Measurements from ENCODE around the gene NDUFAF8.

NDUFAF8 gene

GRCh38 chr17:81285894-81286293, 46.8 kb downstream of the NDUFAF8 start:
- Histone ChIP-seq H3K27me3 (no peaks in the 10 kb centered on the region), H3K4me2 (peak overlapping the region; percentile 88 to 100 (median 98)), H3K9ac (peak overlapping the region; percentile 73 to 89 (median 82)), H3K9me3 (replicated peaks in 1 of 11) (no peaks in the 10 kb centered on the region), H3K4me3 (peak overlapping the region; percentile 38 to 68 (median 58)), H3K4me1 (peaks cover 46 to 72% (median 57%) of the 10 kb centered on the region in 10 experiments), H3K27ac (peak overlapping the region; percentile 59 to 97 (median 93)), H3K36me3 (peaks cover 32 to 65% (median 51%) of the 10 kb centered on the region in 11 experiments), H4K20me1 (peaks cover 0 to 34% (median 7%) of the 10 kb centered on the region in 11 experiments; a peak in 12 of 22 replicates)
- TF ChIP-seq Cebpa-rat (IDR thresholded peaks at IDR 0.05) = no peak

- Histone ChIP-seq H3K4me2 (peak overlapping the region; percentile 88 to 100 (median 98)), H3K9me3 (replicated peaks in 1 of 11) (no peaks in the 10 kb centered on the region), H4K20me1 (peaks cover 7 to 41% (median 14%) of the 10 kb centered on the region in 11 experiments; a peak in 17 of 22 replicates), H3K4me3 (peak overlapping the region; percentile 11 to 68 (median 54); a peak in 15 of 20 replicates), H3K27ac (peak overlapping the region; percentile 59 to 97 (median 93)), H3K4me1 (peaks cover 52 to 78% (median 62%) of the 10 kb centered on the region in 10 experiments), H3K27me3 (no peaks in the 10 kb centered on the region), H3K36me3 (peaks cover 28 to 60% (median 44%) of the 10 kb centered on the region in 11 experiments), H3K9ac (peak overlapping the region; percentile 73 to 89 (median 82))
- TF ChIP-seq Cebpa-rat (IDR thresholded peaks at IDR 0.05) = no peak
Measured at GRCh38 chr17:81286491-81287145, 47.5 kb downstream of the NDUFAF8 start.

DNA sequence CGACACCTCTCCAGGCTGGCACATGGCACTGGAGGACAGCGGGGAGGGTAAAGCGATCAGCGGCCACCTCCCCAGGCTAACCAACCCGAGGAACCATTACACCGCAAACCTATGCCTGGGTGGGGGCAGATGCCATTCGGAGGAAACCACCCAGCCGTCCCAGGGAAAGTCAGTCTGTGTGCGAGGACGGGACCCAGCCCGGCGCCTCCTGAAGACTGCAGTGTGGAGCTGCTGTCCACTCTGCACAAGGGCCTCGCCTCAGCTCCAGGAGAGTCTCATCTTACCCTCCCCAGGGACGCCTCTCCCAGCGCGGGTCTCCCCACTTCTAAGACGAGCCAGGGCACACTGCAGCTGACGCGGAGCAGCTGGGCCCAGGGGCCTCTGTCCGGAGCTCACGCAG, 48.0 kb downstream of the NDUFAF8 start:
- Histone ChIP-seq H3K4me1 (peaks cover 56 to 82% (median 62%) of the 10 kb centered on the region in 10 experiments), H3K27ac (peak overlapping the region in 10 of 11 experiments; percentile 79 to 97 (median 93); a peak in 21 of 22 replicates), H4K20me1 (peaks cover 9 to 40% (median 18%) of the 10 kb centered on the region in 11 experiments; a peak in 17 of 22 replicates), H3K27me3 (no peaks in the 10 kb centered on the region), H3K9me3 (replicated peaks in 1 of 11) (no peaks in the 10 kb centered on the region), H3K4me2 (peak overlapping the region; percentile 88 to 100 (median 98)), H3K4me3 (peak overlapping the region in 9 of 10 experiments; percentile 7 to 68 (median 53); a peak in 13 of 20 replicates), H3K36me3 (peaks cover 23 to 55% (median 39%) of the 10 kb centered on the region in 11 experiments), H3K9ac (peak overlapping the region; percentile 73 to 89 (median 82); a peak in 21 of 22 replicates)
- TF ChIP-seq Cebpa-rat (IDR thresholded peaks at IDR 0.05) = no peak

- Histone ChIP-seq H3K27me3 (no peaks in the 10 kb centered on the region), H3K4me3 (peak overlapping the region in 8 of 10 experiments; percentile 7 to 68 (median 54); a peak in 12 of 20 replicates), H3K27ac (peak overlapping the region in 10 of 11 experiments; percentile 79 to 97 (median 93); a peak in 21 of 22 replicates), H3K36me3 (peaks cover 17 to 48% (median 32%) of the 10 kb centered on the region in 11 experiments), H3K9ac (peak overlapping the region; percentile 73 to 89 (median 82); a peak in 21 of 22 replicates), H3K4me2 (peak overlapping the region; percentile 88 to 100 (median 98)), H3K4me1 (peaks cover 62 to 88% (median 65%) of the 10 kb centered on the region in 10 experiments), H4K20me1 (peaks cover 12 to 45% (median 25%) of the 10 kb centered on the region in 11 experiments; a peak in 17 of 22 replicates), H3K9me3 (replicated peaks in 1 of 11) (no peaks in the 10 kb centered on the region)
- TF ChIP-seq Cebpa-rat (IDR thresholded peaks at IDR 0.05) = no peak
Measured at GRCh38 chr17:81287741-81288430, 48.8 kb downstream of the NDUFAF8 start.

- peak overlapping the region in 8 of 11 experiments; percentile 87 to 97 (median 94); a peak in 15 of 22 replicates for H3K27ac ChIP-seq
- no peaks in the 10 kb centered on the region for H3K9me3 ChIP-seq (replicated peaks in 1 of 11)
- H3K27me3 ChIP-seq = no peaks in the 10 kb centered on the region
- peaks cover 12 to 45% (median 25%) of the 10 kb centered on the region in 11 experiments; a peak in 18 of 22 replicates for H4K20me1 ChIP-seq
- TF ChIP-seq Cebpa-rat (IDR thresholded peaks at IDR 0.05) = no peak
- H3K4me2 ChIP-seq = peak overlapping the region; percentile 88 to 100 (median 98); a peak in 20 of 22 replicates
- peak overlapping the region in 2 of 10 experiments; percentile 53 to 68; a peak in 3 of 20 replicates for H3K4me3 ChIP-seq
- H3K36me3 ChIP-seq = peaks cover 11 to 39% (median 24%) of the 10 kb centered on the region in 11 experiments; a peak in 17 of 22 replicates
- H3K4me1 ChIP-seq = peaks cover 70 to 96% (median 73%) of the 10 kb centered on the region in 10 experiments
- peak overlapping the region in 9 of 11 experiments; percentile 73 to 89 (median 83); a peak in 13 of 22 replicates for H3K9ac ChIP-seq
Measured at GRCh38 chr17:81288715-81289114, 49.6 kb downstream of the NDUFAF8 start.

DNA sequence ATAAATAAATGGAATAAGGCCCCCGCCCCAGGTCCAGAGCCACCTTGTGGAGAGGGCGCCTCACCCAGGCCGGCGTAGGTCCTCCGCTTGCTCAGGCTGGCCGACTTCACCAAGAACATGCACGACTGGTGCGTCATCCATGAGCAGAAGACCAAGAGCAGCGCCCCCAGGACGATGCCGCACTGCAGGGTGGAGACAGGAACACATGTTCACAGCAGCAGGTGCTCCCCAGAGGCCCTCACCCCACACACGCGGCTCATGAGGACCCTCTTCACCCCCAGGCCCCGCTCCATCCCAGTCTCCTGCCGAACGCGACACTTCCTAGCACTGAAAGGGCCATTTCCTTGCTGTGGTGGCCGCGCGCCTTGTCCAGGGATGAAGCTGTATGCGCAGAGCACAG, 50.5 kb downstream of the NDUFAF8 start:
- H3K9ac ChIP-seq = no peak overlapping the region; a peak in 1 of 22 replicates
- no peak overlapping the region for H3K4me3 ChIP-seq
- no peaks in the 10 kb centered on the region for H3K9me3 ChIP-seq (replicated peaks in 1 of 11)
- TF ChIP-seq Cebpa-rat (IDR thresholded peaks at IDR 0.05) = no peak
- no peaks in the 10 kb centered on the region for H3K27me3 ChIP-seq
- H3K4me2 ChIP-seq = peak overlapping the region in 2 of 11 experiments; percentile 93 to 98; a peak in 3 of 22 replicates
- H4K20me1 ChIP-seq = peaks cover 12 to 53% (median 31%) of the 10 kb centered on the region in 11 experiments; a peak in 18 of 22 replicates
- no peak overlapping the region for H3K27ac ChIP-seq
- H3K36me3 ChIP-seq = peaks cover 11 to 32% (median 24%) of the 10 kb centered on the region in 11 experiments; a peak in 17 of 22 replicates
- H3K4me1 ChIP-seq = peaks cover 69 to 94% (median 74%) of the 10 kb centered on the region in 10 experiments

DNA sequence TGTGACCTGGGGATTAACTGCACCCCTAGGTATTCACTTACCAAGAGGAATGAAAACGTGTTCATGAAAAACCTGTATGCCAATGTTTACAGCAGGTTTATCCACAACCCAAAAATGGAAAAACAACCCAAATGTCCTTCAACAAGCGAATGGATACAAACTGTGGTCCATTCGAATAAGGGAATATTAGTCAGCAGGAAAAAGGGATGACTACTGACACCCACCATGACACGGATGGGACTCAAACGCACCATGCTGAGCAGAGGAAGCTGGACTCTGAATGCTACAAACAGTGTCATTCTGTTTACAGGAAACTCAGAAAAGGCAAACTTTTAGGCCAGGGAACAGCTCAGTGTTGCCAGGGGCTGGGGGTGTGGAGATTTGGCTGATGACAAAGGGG, 51.1 kb downstream of the NDUFAF8 start:
- Histone ChIP-seq H4K20me1 (peaks cover 12 to 54% (median 31%) of the 10 kb centered on the region in 11 experiments; a peak in 18 of 22 replicates), H3K9me3 (replicated peaks in 1 of 11) (no peaks in the 10 kb centered on the region), H3K4me3 (no peak overlapping the region), H3K27me3 (no peaks in the 10 kb centered on the region), H3K27ac (no peak overlapping the region), H3K36me3 (peaks cover 10 to 32% (median 24%) of the 10 kb centered on the region in 11 experiments; a peak in 16 of 22 replicates), H3K4me2 (peak overlapping the region in 1 of 11 experiments; percentile 98; a peak in 1 of 22 replicates), H3K4me1 (peaks cover 63 to 88% (median 68%) of the 10 kb centered on the region in 10 experiments), H3K9ac (no peak overlapping the region)
- TF ChIP-seq Cebpa-rat (IDR thresholded peaks at IDR 0.05) = no peak

Data from BLaER1 treated with 17β-estradiol and CSF1 and Interleukin-3, amounts not matched to agents 10 nM and 100 nM (cell line).